OCI-M2 (cell line): ENCODE results near the gene SIGLEC5.

Source experiments
- DNase-seq: peaks from one replicate; lab custom pipeline; 2025; ENCODE audit not compliant: unreplicated experiment; lab: John Stamatoyannopoulos, UW

The SIGLEC5 gene

DNA sequence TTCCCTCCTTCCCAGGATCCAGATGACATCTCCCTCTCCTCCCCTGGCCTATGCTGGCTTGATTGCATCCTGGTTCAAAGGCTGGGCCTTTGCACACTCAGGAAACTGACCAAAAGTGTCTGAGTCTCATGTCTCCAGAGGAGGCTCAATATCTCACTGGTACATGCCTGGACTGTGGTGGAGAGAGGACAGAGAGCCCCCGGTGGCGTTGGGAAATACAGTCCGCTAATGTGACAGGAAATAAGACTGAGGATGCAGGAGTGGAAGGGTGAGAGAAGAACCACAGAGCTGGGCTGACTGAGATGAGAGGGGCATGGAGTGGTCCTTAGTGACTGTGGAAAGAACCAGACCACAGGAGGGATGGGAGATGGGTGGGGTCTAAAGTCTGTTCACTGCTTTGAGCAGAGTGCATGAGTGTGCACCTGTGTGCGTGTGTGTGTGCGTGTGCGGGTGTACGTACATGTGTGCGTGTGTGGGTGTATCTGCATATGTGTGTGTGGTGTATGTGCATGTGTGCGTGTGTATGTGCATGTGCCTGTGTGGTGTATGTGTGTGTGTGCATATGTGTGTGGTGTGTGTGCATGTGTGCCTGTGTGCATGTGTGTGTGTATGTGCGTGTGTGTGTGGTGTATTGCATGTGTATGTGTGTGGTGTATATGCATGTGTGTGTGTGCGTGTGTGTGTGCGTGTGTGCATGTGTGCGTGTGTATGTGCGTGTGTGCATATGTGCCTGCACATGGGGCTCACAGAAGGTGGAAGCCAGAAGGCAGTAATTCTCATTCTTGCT, 1.9 kb downstream of the SIGLEC5 start:
- no peak for DNase-seq

DNA sequence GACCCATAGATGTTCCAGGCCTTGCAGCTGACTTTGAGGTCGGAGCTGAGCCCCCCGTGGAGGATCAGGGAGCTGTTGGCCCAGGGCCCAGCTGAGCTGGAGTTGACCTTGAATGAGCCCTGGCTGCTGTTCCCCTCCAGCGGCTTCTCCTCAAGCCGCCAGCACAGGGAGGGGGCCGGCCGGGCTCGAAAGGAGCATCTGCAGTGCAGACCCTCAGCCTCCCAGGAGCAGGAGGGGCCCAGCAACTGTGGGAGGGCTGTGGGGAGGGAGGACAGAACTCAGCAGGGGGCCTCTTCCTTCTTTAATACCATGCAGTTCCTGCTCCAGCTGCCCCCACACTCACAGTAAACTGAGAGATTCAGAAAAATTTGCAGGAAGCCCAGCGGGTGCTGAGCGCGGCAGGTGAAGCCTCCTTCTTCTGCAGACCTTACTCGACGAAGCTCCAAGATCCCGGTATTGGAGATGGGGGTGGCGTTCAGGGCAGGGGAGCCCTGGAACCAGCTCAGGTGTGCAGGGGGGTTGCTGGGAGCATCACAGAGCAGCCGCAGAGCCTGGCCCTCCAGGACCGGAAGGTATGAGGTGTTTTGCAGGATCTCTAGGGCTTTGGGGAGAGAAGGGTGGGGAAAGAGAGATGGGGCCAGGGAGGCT, 2.6 kb downstream of the SIGLEC5 start:
- no peak for DNase-seq

DNA sequence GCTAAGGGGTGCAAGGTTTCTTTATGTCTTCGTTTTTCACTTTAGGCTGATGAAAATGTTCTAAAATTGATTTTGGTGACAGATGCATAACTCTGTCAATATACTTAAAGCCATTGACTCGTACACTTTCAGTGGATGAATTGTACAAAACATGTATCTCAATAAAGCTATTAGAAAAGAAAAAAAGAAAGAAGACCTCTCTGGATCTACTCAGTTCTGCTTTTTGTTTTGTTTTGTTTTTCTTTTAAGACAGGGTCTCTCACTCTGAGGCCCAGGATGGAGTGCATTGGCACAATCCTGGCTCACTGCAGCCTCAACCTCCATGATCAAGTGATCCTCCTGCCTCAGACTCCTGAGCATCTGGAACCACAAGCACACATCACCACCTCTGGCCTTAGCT, 3.5 kb downstream of the SIGLEC5 start:
- no peak for DNase-seq

GRCh38 chr19:51621178-51621577, 9.0 kb downstream of the SIGLEC5 start:
- DNase-seq = no peak

DNA sequence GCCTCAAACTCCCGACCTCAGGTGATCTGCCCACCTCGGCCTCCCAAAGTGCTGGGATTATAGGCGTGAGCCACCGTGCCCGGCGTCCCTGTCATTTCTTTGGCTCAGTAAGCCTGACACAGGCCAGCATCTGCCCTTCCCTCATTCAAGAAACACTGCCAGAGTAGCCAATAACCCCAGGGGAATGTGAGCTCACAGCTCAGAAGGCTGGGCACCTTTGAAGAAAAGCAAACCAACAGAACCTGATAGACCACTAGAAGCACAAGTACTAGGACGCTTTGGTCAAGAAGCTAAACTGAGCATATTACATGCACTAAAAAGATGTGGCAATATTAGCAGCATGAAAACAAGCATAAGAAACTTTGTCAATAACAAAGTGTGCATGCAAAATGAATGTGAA, 14.2 kb downstream of the SIGLEC5 start:
- DNase-seq = no peak

DNA sequence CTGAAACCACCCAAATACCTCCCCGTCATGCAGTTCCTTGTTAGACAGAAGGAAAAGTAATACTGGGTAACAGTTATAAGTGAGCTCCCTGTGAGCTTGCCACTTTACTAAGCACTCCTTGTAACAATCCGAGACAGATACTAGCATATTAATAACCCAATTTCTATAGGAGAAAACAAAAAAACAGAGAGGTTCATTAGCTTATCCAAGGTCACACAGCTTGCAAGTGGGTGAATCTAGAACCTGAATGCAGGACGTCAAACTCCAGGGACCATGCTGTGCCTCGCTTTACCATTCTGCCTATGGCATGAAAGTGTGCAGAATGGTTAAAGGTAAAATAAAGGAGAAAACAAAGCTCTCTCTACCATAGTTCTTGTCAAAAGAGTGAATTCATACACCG, 15.4 kb downstream of the SIGLEC5 start:
- DNase-seq = no peak

GRCh38 chr19:51610576-51610975, 19.6 kb downstream of the SIGLEC5 start:
- no peak for DNase-seq

- peak; percentile 59 for DNase-seq
These were observed 22.2 kb downstream of the SIGLEC5 start for GRCh38 chr19:51607920-51608562.

DNA sequence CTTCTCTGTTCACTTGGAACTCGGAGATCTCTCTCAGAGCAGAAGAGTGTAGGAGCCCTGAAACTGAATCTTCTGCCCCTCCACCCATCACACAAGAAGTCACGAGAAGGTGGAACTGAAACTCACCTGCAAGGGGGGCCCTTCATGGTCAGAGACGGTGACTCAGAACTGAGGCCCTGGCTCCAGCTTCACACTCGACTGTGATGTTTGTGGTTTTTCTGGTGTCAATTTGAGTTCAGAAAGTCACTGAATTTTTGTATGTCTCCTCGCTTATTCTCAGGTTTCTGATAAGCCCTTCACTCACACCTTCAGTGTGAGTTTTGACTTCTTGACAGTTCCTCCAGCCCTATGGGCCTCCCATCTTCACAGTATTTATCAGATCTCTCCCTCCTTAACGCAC, 23.1 kb downstream of the SIGLEC5 start:
- DNase-seq = no peak

GRCh38 chr19:51602189-51602854, 27.9 kb downstream of the SIGLEC5 start:
- no peak for DNase-seq

- no peak for DNase-seq
These were observed 29.1 kb downstream of the SIGLEC5 start for GRCh38 chr19:51600940-51601580.

DNA sequence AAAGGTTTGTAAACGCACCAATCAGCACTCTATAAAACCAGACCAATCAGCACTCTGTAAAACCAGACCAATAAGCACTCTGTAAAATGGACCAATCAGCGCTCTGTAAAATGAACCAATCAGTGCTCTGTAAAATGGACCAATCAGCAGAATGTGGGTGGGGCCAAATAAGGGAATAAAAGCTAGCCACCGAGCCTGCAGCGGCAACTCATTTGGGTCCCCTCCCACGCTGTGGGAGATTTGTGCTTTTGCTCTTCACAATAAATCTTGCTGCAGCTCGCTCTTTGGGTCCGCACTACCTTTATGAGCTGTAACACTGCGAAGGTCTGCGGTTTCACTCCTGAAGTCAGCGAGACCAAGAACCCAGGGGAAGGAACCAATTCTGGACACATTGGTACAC, 31.1 kb downstream of the SIGLEC5 start:
- no peak for DNase-seq

- DNase-seq = no peak
These were observed 31.9 kb downstream of the SIGLEC5 start for GRCh38 chr19:51598159-51598915.

- no peak for DNase-seq
These were observed 34.7 kb downstream of the SIGLEC5 start for GRCh38 chr19:51595190-51596175.

DNA sequence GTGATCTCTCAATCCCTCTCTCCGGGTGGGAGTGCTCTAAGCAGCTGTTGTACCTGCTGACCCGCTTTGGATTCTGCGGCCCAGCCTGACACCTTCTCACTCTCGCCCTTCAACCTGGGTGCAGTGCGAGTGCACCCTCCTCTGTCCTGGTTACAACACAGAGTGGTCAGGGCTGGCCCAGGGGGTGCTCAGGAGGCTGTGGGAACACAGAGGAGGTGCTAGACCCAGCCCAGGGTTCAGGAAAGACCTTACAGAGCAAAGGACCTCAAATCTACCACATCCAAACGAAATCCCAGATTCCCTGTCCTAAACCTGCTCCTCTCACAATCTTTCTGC, 35.5 kb downstream of the SIGLEC5 start:
- no peak for DNase-seq

DNA sequence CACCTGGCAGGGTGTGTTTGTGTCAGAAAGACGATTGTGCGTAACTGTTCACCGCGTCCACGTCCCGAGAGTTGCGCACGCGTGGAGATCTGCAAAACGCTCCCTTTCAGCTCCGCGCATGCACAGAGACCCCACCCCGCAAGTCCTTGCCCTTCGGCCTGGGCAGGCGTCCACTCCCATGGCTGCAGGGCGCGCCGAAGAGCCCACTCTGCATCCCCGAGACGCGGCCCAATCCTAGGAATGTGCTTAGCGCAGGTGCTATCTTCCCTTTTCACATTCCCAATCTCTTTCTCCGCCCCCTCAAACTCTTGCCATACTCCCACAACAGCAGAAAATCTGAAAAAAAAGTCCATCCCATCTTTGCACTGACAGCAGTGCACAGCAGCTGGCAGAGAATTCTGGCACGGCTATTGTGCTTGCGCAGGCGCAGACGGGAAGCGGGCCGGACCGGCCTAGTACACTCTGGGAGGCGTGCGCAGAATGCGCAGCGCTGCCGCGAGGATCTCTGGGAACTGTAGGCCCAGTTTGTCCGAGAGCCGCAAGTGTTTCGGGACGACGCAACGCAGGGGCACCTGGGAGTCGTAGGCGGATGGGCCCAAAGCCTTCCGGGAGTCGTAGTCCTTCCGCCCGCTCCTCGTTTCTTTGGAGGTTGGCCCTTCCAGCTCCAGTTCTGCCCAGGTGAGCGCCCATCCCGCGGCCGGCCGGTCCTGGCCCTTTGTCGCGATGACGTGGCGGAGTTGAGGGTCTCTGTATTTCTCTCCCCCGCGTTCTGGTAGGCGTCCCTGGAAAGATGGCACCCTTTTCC, 36.0 kb downstream of the SIGLEC5 start:
- peak; percentile 96 for DNase-seq

- no peak for DNase-seq
These were observed 36.9 kb downstream of the SIGLEC5 start for GRCh38 chr19:51593138-51593890.

- DNase-seq = no peak
These were observed 37.7 kb downstream of the SIGLEC5 start for GRCh38 chr19:51592521-51592920.
